H1 (cell line): ENCODE measurements around the gene GALNT7. TPM values are rescaled to one million over a fixed set of nuclear protein-coding genes. Genes with fewer than 3 reads are reported as not detected.
A peak's percentile ranks its signal among the peaks of the same experiment; 100 is the strongest.

Experiments used
- ASH2L ChIP-seq: fragments of 200-600, 300-600 bp; sonication (generic); IDR thresholded peaks from one replicate; pipeline ENCODE4 v1.7.1; 2017; ENCODE audit warnings: low read length
- CHD7 ChIP-seq: fragments of 300-600 bp; sonication (generic); IDR thresholded peaks from 2 replicates; pipeline ENCODE4 v1.7.1; 2012; ENCODE audit warnings: low read length, moderate library complexity, mild to moderate bottlenecking, inconsistent platforms; ENCODE audit not compliant: insufficient replicate concordance
- EP300 ChIP-seq, 2 experiments: IDR thresholded peaks; 1 replicate in 1 of 2; 2 replicates in 1 of 2; pipeline ENCODE4 v1.6.1; 2011 to 2012; ENCODE audit warnings: low read depth in 2 of 2, low read length in 2 of 2, mild to moderate bottlenecking in 2 of 2, borderline replicate concordance in 1 of 2, inconsistent platforms in 1 of 2, moderate library complexity in 1 of 2
- MAX ChIP-seq: IDR thresholded peaks from 2 replicates; pipeline ENCODE4 v1.6.1; 2012; ENCODE audit warnings: inconsistent platforms
- SIN3A ChIP-seq, 2 experiments: IDR thresholded peaks in 1 of 2; conservative IDR thresholded peaks in 1 of 2; 2 replicates each; pipeline ENCODE4 v1.6.1; 2011 to 2012; ENCODE audit warnings: low read length in 2 of 2, improper control_type of control experiment in 1 of 2, low read depth in 1 of 2, mild to moderate bottlenecking in 1 of 2
- SRF ChIP-seq: IDR thresholded peaks from 2 replicates; pipeline ENCODE4 v1.6.1; 2011; ENCODE audit warnings: mild to moderate bottlenecking, low read depth, low read length, moderate library complexity
- polyA plus RNA-seq, 7 experiments: library from polyadenylated mRNA; depleted of rRNA in 3 of 7; stranded (reverse) in 5 of 7; unstranded in 2 of 7; fragments of >200 nt in 5 of 7; fragments of 200-250 nt in 2 of 7; gene quantifications; 1 replicate in 5 of 7; 2 replicates in 1 of 7; 4 replicates in 1 of 7; pipeline versions ENCODE4 v1.2.1 to v1.2.3, GENCODE V29; 2011 to 2013; ENCODE audit warnings: missing spikeins in 2 of 7, mixed read lengths in 2 of 7
- total RNA-seq: library from RNA; stranded (reverse); fragmentation: NEBNext Ultra II Directional; extraction: Animal tissue kit (Norgen Biotek cat#: 25700); gene quantifications from 2 replicates; pipeline ENCODE4 v1.2.1, GENCODE V29; 2021

GALNT7 gene
- total and polyA plus RNA-seq, 2 of the 8 experiments (the other 6 are each of a cell fraction or from before 2014, with no cell fraction given), result 22.4 to 85.5 TPM

- TF ChIP-seq CHD7, result no peak
- TF ChIP-seq SRF, result no peak
- TF ChIP-seq EP300 (IDR thresholded peaks at IDR 0.05; ENCODE audit: borderline replicate concordance in 1 of 2, low read depth in 2 of 2, low read length in 2 of 2), result peak in 1 of 2 experiments; percentile 70; a peak in 1 of 3 replicates
- TF ChIP-seq MAX, result peak; percentile 38
- TF ChIP-seq ASH2L, result peak; percentile 94
- peak in 1 of 2 experiments; percentile 70; a peak in 2 of 4 replicates for TF ChIP-seq SIN3A (conservative IDR thresholded peaks at IDR 0.05 in 1 of 2, IDR thresholded peaks at IDR 0.05 in 1 of 2; ENCODE audit: low read depth in 1 of 2, low read length in 2 of 2)
Observed at GRCh38 chr4:173169428-173170181, 994 bp downstream of the GALNT7 start (continued).
